Amniotic epithelial cell (primary cell): Measurements from ENCODE around the gene RELCH.
A peak's percentile ranks its signal among the peaks of the same experiment; 100 is the strongest.

Source experiments
- DNase-seq: peaks from one replicate; pipeline ENCODE4 v3.0.0-alpha.2; 2010; ENCODE audit warnings: low read depth

The RELCH gene

GRCh38 chr18:62250475-62250874 is 63.4 kb downstream of the RELCH start:
- no peak for DNase-seq

GRCh38 chr18:62258093-62258492 is 71.0 kb downstream of the RELCH start:
- no peak for DNase-seq

GRCh38 chr18:62258616-62259015 is 71.6 kb downstream of the RELCH start:
- DNase-seq: no peak

- DNase-seq: no peak
Measured at GRCh38 chr18:62262061-62262460, 75.0 kb downstream of the RELCH start.

GRCh38 chr18:62264984-62265383 is 77.9 kb downstream of the RELCH start:
- no peak for DNase-seq

- DNase-seq: no peak
Measured at GRCh38 chr18:62277045-62277444, 90.0 kb downstream of the RELCH start.

GRCh38 chr18:62279561-62279960 is 92.5 kb downstream of the RELCH start:
- no peak for DNase-seq

GRCh38 chr18:62280058-62280457 is 93.0 kb downstream of the RELCH start:
- no peak for DNase-seq

- DNase-seq: no peak
Measured at GRCh38 chr18:62280786-62281185, 93.7 kb downstream of the RELCH start.

- DNase-seq: peak; percentile 77
Measured at GRCh38 chr18:62281684-62282083, 94.6 kb downstream of the RELCH start.

GRCh38 chr18:62282188-62282629 is 95.2 kb downstream of the RELCH start:
- peak; percentile 57 for DNase-seq

- DNase-seq: no peak
Measured at GRCh38 chr18:62284637-62285036, 97.6 kb downstream of the RELCH start.

GRCh38 chr18:62285281-62285680 is 98.2 kb downstream of the RELCH start:
- DNase-seq: no peak

GRCh38 chr18:62287781-62288664 is 101.0 kb downstream of the RELCH start:
- no peak for DNase-seq

GRCh38 chr18:62288665-62289008 is 101.6 kb downstream of the RELCH start:
- DNase-seq: no peak

GRCh38 chr18:62289047-62289446 is 102.0 kb downstream of the RELCH start:
- DNase-seq: no peak

GRCh38 chr18:62294073-62294472 is 107.0 kb downstream of the RELCH start:
- DNase-seq: no peak

GRCh38 chr18:62300359-62300963 is 113.4 kb downstream of the RELCH start:
- DNase-seq: no peak

GRCh38 chr18:62301322-62301721 is 114.3 kb downstream of the RELCH start:
- no peak for DNase-seq

- no peak for DNase-seq
Measured at GRCh38 chr18:62312851-62313250, 125.8 kb downstream of the RELCH start.

- DNase-seq: no peak
Measured at GRCh38 chr18:62318228-62319180, 131.4 kb downstream of the RELCH start.

- DNase-seq: no peak
Measured at GRCh38 chr18:62321201-62321600, 134.1 kb downstream of the RELCH start.
